HG03064 (cell line): ENCODE measurements around the gene PLD1.

Experiments
- ATAC-seq: cut with Tn5 transposase; IDR thresholded peaks from one replicate; pipeline ENCODE4 v1.9.1; 2021; ENCODE audit warnings: low read depth; ENCODE audit not compliant: unreplicated experiment

The PLD1 gene

GRCh38 chr3:171678971-171679492 lies 131.3 kb downstream of the PLD1 start:
- ATAC-seq: no peak

- no peak for ATAC-seq
Measured at GRCh38 chr3:171677706-171678105, 132.6 kb downstream of the PLD1 start.

- no peak for ATAC-seq
Measured at GRCh38 chr3:171676601-171677175, 133.6 kb downstream of the PLD1 start.

- no peak for ATAC-seq
Measured at GRCh38 chr3:171673951-171674350, 136.3 kb downstream of the PLD1 start.

- ATAC-seq: no peak
Measured at GRCh38 chr3:171672538-171672937, 137.7 kb downstream of the PLD1 start.

- ATAC-seq: no peak
Measured at GRCh38 chr3:171672124-171672523, 138.2 kb downstream of the PLD1 start.

- ATAC-seq: no peak
Measured at GRCh38 chr3:171671709-171672108, 138.6 kb downstream of the PLD1 start.

GRCh38 chr3:171666516-171666915 lies 143.8 kb downstream of the PLD1 start:
- ATAC-seq: no peak

GRCh38 chr3:171663805-171664204 lies 146.5 kb downstream of the PLD1 start:
- ATAC-seq: no peak

GRCh38 chr3:171661484-171661883 lies 148.8 kb downstream of the PLD1 start:
- ATAC-seq: no peak

- no peak for ATAC-seq
Measured at GRCh38 chr3:171660188-171660587, 150.1 kb downstream of the PLD1 start.

- ATAC-seq: no peak
Measured at GRCh38 chr3:171658841-171659240, 151.4 kb downstream of the PLD1 start.

GRCh38 chr3:171654809-171655208 lies 155.5 kb downstream of the PLD1 start:
- ATAC-seq: no peak

GRCh38 chr3:171654326-171654725 lies 156.0 kb downstream of the PLD1 start:
- ATAC-seq: no peak

- no peak for ATAC-seq
Measured at GRCh38 chr3:171653701-171654100, 156.6 kb downstream of the PLD1 start.

- ATAC-seq: no peak
Measured at GRCh38 chr3:171652932-171653331, 157.4 kb downstream of the PLD1 start.

GRCh38 chr3:171649911-171650592 lies 160.2 kb downstream of the PLD1 start:
- no peak for ATAC-seq

- ATAC-seq: no peak
Measured at GRCh38 chr3:171649267-171649666, 161.0 kb downstream of the PLD1 start.

- no peak for ATAC-seq
Measured at GRCh38 chr3:171648069-171648468, 162.2 kb downstream of the PLD1 start.

GRCh38 chr3:171646357-171647133 lies 163.7 kb downstream of the PLD1 start:
- ATAC-seq: no peak

- no peak for ATAC-seq
Measured at GRCh38 chr3:171644681-171645080, 165.6 kb downstream of the PLD1 start.
